CD14-positive monocyte (primary cell): ENCODE measurements around the gene ADAMTSL1. TPM values are rescaled to one million over a fixed set of nuclear protein-coding genes. Genes with fewer than 3 reads are reported as not detected.

Source experiments
- DNase-seq, 3 donors: peaks; one replicate each; pipeline ENCODE4 v3.0.0-alpha.2; 2011 to 2022
- H2AFZ ChIP-seq: 2 replicates; pipeline ENCODE4 v1.6.0; 2012; ENCODE audit warnings: mild to moderate bottlenecking, low read depth, low read length, inconsistent platforms; ENCODE audit not compliant: insufficient read depth, poor library complexity, severe bottlenecking
- H3K27ac ChIP-seq, 2 donors: 1 replicate in 1 of 2; 2 replicates in 1 of 2; pipeline ENCODE4 v1.5.1; 2012 to 2013; ENCODE audit warnings: low read length in 2 of 2, control low read depth in 1 of 2, inconsistent platforms in 1 of 2, low read depth in 1 of 2, mild to moderate bottlenecking in 1 of 2
- H3K27me3 ChIP-seq, 2 donors: one replicate each; pipeline versions ENCODE4 v1.6.0 to v1.6.1; 2011 to 2013; ENCODE audit warnings: low read length in 2 of 2; ENCODE audit not compliant: control insufficient read depth in 2 of 2, insufficient read depth in 2 of 2
- H3K36me3 ChIP-seq, 2 donors: replicated peaks in 1 of 2; 1 replicate in 1 of 2; 2 replicates in 1 of 2; pipeline versions ENCODE4 v1.5.1 to v1.6.1; 2012 to 2013; ENCODE audit warnings: low read length in 2 of 2, control low read depth in 1 of 2, inconsistent platforms in 1 of 2, mild to moderate bottlenecking in 1 of 2; ENCODE audit not compliant: insufficient read depth in 2 of 2, control insufficient read depth in 1 of 2
- H3K4me1 ChIP-seq, 2 donors: 1 replicate in 1 of 2; 2 replicates in 1 of 2; pipeline versions ENCODE4 v1.5.1 to v1.6.1; 2012 to 2013; ENCODE audit warnings: low read length in 2 of 2, control low read depth in 1 of 2, inconsistent platforms in 1 of 2, mild to moderate bottlenecking in 1 of 2, moderate library complexity in 1 of 2; ENCODE audit not compliant: insufficient read depth in 2 of 2, control insufficient read depth in 1 of 2
- H3K4me2 ChIP-seq: replicated peaks from 2 replicates; pipeline ENCODE3; 2012; ENCODE audit warnings: low read length, moderate library complexity, mild to moderate bottlenecking; ENCODE audit not compliant: poor library complexity, severe bottlenecking; ENCODE audit errors: extremely low read depth
- H3K4me3 ChIP-seq, 3 experiments: fragments of 200-600 bp in 1 of 3; sonication (generic) in 1 of 3; replicated peaks in 1 of 3; 1 replicate in 2 of 3; 2 replicates in 1 of 3; pipeline ENCODE4 v1.5.1; 2011 to 2013; ENCODE audit warnings: low read length in 3 of 3, mild to moderate bottlenecking in 3 of 3, control low read depth in 2 of 3, low read depth in 2 of 3, inconsistent platforms in 1 of 3, moderate library complexity in 1 of 3
- H3K79me2 ChIP-seq: 2 replicates; pipeline ENCODE4 v1.6.0; 2012; ENCODE audit warnings: mild to moderate bottlenecking, control low read depth, inconsistent platforms, low read length, moderate library complexity; ENCODE audit not compliant: insufficient read depth
- H3K9ac ChIP-seq: 2 replicates; pipeline ENCODE4 v1.6.0; 2017; ENCODE audit warnings: low read length, mild to moderate bottlenecking; ENCODE audit not compliant: insufficient read depth, poor library complexity, severe bottlenecking
- H3K9me3 ChIP-seq, 2 donors: replicated peaks in 1 of 2; 1 replicate in 1 of 2; 2 replicates in 1 of 2; pipeline versions ENCODE4 v1.5.1 to v1.6.1; 2012 to 2013; ENCODE audit warnings: low read length in 2 of 2, control low read depth in 1 of 2; ENCODE audit not compliant: control insufficient read depth in 1 of 2, insufficient read depth in 1 of 2
- H4K20me1 ChIP-seq: 2 replicates; pipeline ENCODE4 v1.6.0; 2012; ENCODE audit warnings: mild to moderate bottlenecking, low read length, control low read depth, moderate library complexity; ENCODE audit not compliant: insufficient read depth
- H3K27ac Mint-ChIP-seq, 7 donors: one replicate each; pipeline ENCODE4 v1.8.0; 2020; ENCODE audit warnings: mild to moderate bottlenecking in 7 of 7, mixed read lengths in 7 of 7, moderate library complexity in 6 of 7, inconsistent platforms in 2 of 7
- H3K27me3 Mint-ChIP-seq, 3 donors: one replicate each; pipeline ENCODE4 v1.8.0; 2021 to 2022; ENCODE audit warnings: low read depth in 3 of 3, mild to moderate bottlenecking in 3 of 3, mixed read lengths in 3 of 3, moderate library complexity in 3 of 3, inconsistent platforms in 1 of 3
- H3K36me3 Mint-ChIP-seq, 2 donors: one replicate each; pipeline ENCODE4 v1.8.0; 2020; ENCODE audit warnings: mixed read lengths in 2 of 2, inconsistent platforms in 1 of 2, mild to moderate bottlenecking in 1 of 2
- H3K4me1 Mint-ChIP-seq: one replicate; pipeline ENCODE4 v1.8.0; 2020; ENCODE audit warnings: mild to moderate bottlenecking, mixed read lengths
- H3K4me3 Mint-ChIP-seq, 2 donors: one replicate each; pipeline ENCODE4 v1.8.0; 2020; ENCODE audit warnings: mild to moderate bottlenecking in 2 of 2, mixed read lengths in 2 of 2, moderate library complexity in 1 of 2
- H3K9me3 Mint-ChIP-seq, 7 donors: one replicate each; pipeline ENCODE4 v1.8.0; 2020 to 2022; ENCODE audit warnings: mixed read lengths in 7 of 7, mild to moderate bottlenecking in 6 of 7, moderate library complexity in 6 of 7, inconsistent platforms in 2 of 7
- WGBS: methylation state at CpG from one replicate; pipeline ENCODE4 v1.1.5; 2013; ENCODE audit warnings: missing lambda C conversion rate; ENCODE audit not compliant: insufficient coverage; 5-methylcytosine and 5-hydroxymethylcytosine counted together
- intact Hi-C, 2 donors: fragments of 100-400 bp; cut with micrococcal nuclease; formaldehyde crosslinking; loops; one replicate each; pipeline versions ENCODE4 v1.15.0 to v1.15.1; 2023
- polyA plus RNA-seq, 3 donors: library from polyadenylated mRNA; depleted of rRNA in 1 of 3; unstranded in 2 of 3; stranded (reverse) in 1 of 3; fragments of 300-500 nt in 2 of 3; fragments of >200 nt in 1 of 3; fragmentation: Illumina TruSeq in 2 of 3; gene quantifications; 1 replicate in 2 of 3; 2 replicates in 1 of 3; pipeline ENCODE4 v1.2.3, GENCODE V29; 2012 to 2021
- TF ChIP-seq, protein P1 (sequence below): fragments of 200-600 bp; IDR thresholded peaks from one replicate; pipeline ENCODE4 v1.8.0; 2022; ENCODE audit warnings: antibody characterized with exemption, mild to moderate bottlenecking

Gene ADAMTSL1
- polyA plus RNA-seq, 3 donors: not detected

- H3K27ac Mint-ChIP-seq: no peak overlapping the region
- no peaks in the 10 kb centered on the region for H3K4me1 Mint-ChIP-seq
- H3K9me3 Mint-ChIP-seq: no peaks in the 10 kb centered on the region
- Histone ChIP-seq H3K4me3 (no peak overlapping the region), H3K27ac (no peak overlapping the region), H2AFZ (no peak overlapping the region), H3K9ac (no peak overlapping the region), H3K4me2 (no peak overlapping the region), H3K36me3 (no peaks in the 10 kb centered on the region), H3K79me2 (no peaks in the 10 kb centered on the region), H3K4me1 (no peaks in the 10 kb centered on the region), H3K9me3 (no peaks in the 10 kb centered on the region), H4K20me1 (no peaks in the 10 kb centered on the region), H3K27me3 (no peaks in the 10 kb centered on the region)
- TF ChIP-seq, protein P1, sequence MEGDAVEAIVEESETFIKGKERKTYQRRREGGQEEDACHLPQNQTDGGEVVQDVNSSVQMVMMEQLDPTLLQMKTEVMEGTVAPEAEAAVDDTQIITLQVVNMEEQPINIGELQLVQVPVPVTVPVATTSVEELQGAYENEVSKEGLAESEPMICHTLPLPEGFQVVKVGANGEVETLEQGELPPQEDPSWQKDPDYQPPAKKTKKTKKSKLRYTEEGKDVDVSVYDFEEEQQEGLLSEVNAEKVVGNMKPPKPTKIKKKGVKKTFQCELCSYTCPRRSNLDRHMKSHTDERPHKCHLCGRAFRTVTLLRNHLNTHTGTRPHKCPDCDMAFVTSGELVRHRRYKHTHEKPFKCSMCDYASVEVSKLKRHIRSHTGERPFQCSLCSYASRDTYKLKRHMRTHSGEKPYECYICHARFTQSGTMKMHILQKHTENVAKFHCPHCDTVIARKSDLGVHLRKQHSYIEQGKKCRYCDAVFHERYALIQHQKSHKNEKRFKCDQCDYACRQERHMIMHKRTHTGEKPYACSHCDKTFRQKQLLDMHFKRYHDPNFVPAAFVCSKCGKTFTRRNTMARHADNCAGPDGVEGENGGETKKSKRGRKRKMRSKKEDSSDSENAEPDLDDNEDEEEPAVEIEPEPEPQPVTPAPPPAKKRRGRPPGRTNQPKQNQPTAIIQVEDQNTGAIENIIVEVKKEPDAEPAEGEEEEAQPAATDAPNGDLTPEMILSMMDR: no peak
- no CpG with 5 or more reads among the region's 2 CpGs for WGBS
- intact Hi-C loops: no loop called here
- no peaks in the 10 kb centered on the region for H3K36me3 Mint-ChIP-seq
- no peak overlapping the region for H3K4me3 Mint-ChIP-seq
- H3K27me3 Mint-ChIP-seq: peaks cover 0 to 2% (median 2%) of the 10 kb centered on the region in 3 donors
- no peak for DNase-seq
These were observed 8.4 kb downstream of the ADAMTSL1 start for GRCh38 chr9:18482371-18482770.

- H3K36me3 Mint-ChIP-seq: no peaks in the 10 kb centered on the region
- no peaks in the 10 kb centered on the region for H3K36me3 ChIP-seq
- H3K4me3 Mint-ChIP-seq: no peak overlapping the region
These were observed 11.8 kb downstream of the ADAMTSL1 start for GRCh38 chr9:18485714-18486113.

More at GRCh38 chr9:18485714-18486113, 11.8 kb downstream of the ADAMTSL1 start:
- Histone ChIP-seq H3K27me3 (no peaks in the 10 kb centered on the region), H3K79me2 (no peaks in the 10 kb centered on the region), H3K9me3 (no peaks in the 10 kb centered on the region), H3K4me2 (no peak overlapping the region), H4K20me1 (no peaks in the 10 kb centered on the region), H3K4me1 (no peaks in the 10 kb centered on the region), H3K9ac (no peak overlapping the region), H2AFZ (no peak overlapping the region), H3K27ac (no peak overlapping the region), H3K4me3 (no peak overlapping the region)
- H3K27me3 Mint-ChIP-seq: peaks cover 0 to 2% (median 1%) of the 10 kb centered on the region in 3 donors
- intact Hi-C loops: no loop called here
- H3K27ac Mint-ChIP-seq: no peak overlapping the region
- TF ChIP-seq, protein P1: no peak
- WGBS: 100% methylated on average over 1 of the region's 2 CpGs
- no peaks in the 10 kb centered on the region for H3K4me1 Mint-ChIP-seq
- H3K9me3 Mint-ChIP-seq: no peaks in the 10 kb centered on the region
- no peak for DNase-seq
